HepG2 (cell line): ENCODE results near the gene MYLK. TPM values are rescaled to one million over a fixed set of nuclear protein-coding genes. Genes with fewer than 3 reads are reported as not detected.
A peak's percentile ranks its signal among the peaks of the same experiment; 100 is the strongest.

Source experiments
- AGO1 ChIP-seq: fragments of 200-400 bp; formaldehyde crosslinking; IDR thresholded peaks from 2 replicates; pipeline ENCODE4 v1.6.1; 2017; ENCODE audit warnings: mild to moderate bottlenecking, low read depth, low read length, moderate library complexity; ENCODE audit not compliant: poor library complexity, severe bottlenecking
- ARHGAP35 ChIP-seq: sonication (generic); formaldehyde crosslinking; IDR thresholded peaks from 2 replicates; pipeline ENCODE4 v1.9.0; 2022; ENCODE audit warnings: mild to moderate bottlenecking, inconsistent platforms, moderate library complexity, missing genetic modification reagents, borderline replicate concordance
- CEBPB ChIP-seq: IDR thresholded peaks from 2 replicates; pipeline ENCODE4 v1.6.1; 2011; ENCODE audit warnings: low read depth, low read length, improper control_type of control experiment, borderline replicate concordance
- DPF2 ChIP-seq: sonication (generic); formaldehyde crosslinking; IDR thresholded peaks from 2 replicates; pipeline ENCODE4 v1.4.0; 2020; ENCODE audit warnings: mild to moderate bottlenecking, low read depth, missing genetic modification reagents, borderline replicate concordance
- GFI1 ChIP-seq: sonication (generic); formaldehyde crosslinking; IDR thresholded peaks from 2 replicates; pipeline ENCODE4 v1.5.0; 2020; ENCODE audit warnings: missing genetic modification reagents, mild to moderate bottlenecking, borderline replicate concordance
- GTF2F1 ChIP-seq: fragments of 150-350 bp; IDR thresholded peaks from 2 replicates; pipeline ENCODE4 v1.6.1; 2014; ENCODE audit warnings: low read length
- HDAC1 ChIP-seq: sonication (generic); formaldehyde crosslinking; IDR thresholded peaks from 2 replicates; pipeline ENCODE4 v1.5.1; 2020; ENCODE audit warnings: mild to moderate bottlenecking, missing genetic modification reagents
- HNF4A ChIP-seq: sonication (generic); formaldehyde crosslinking; IDR thresholded peaks from 2 replicates; pipeline ENCODE4 v1.4.0; 2020; ENCODE audit warnings: missing genetic modification reagents
- MAFF ChIP-seq: IDR thresholded peaks from 2 replicates; pipeline ENCODE4 v1.6.1; 2011; ENCODE audit warnings: low read depth, low read length, improper control_type of control experiment
- PAF1 ChIP-seq: IDR thresholded peaks from 2 replicates; pipeline ENCODE4 v1.6.1; 2016; ENCODE audit warnings: missing genetic modification reagents, missing compliant biosample characterization
- SOX13 ChIP-seq, 3 experiments: fragments of 450-650 bp in 1 of 3; sonication (generic) in 1 of 3; formaldehyde crosslinking in 1 of 3; IDR thresholded peaks in 2 of 3; conservative IDR thresholded peaks in 1 of 3; 2 replicates each; pipeline versions ENCODE4 v1.5.0 to v1.6.1; 2016 to 2020; ENCODE audit warnings: antibody characterized with exemption in 1 of 3, mild to moderate bottlenecking in 1 of 3, missing compliant biosample characterization in 1 of 3, missing genetic modification reagents in 1 of 3, moderate library complexity in 1 of 3
- TAF1 ChIP-seq: sonication (generic); formaldehyde crosslinking; IDR thresholded peaks from 2 replicates; pipeline ENCODE4 v1.4.0; 2020; ENCODE audit warnings: missing genetic modification reagents
- TBX2 ChIP-seq: sonication (generic); formaldehyde crosslinking; IDR thresholded peaks from 2 replicates; pipeline ENCODE4 v1.5.0; 2020; ENCODE audit warnings: missing genetic modification reagents, mild to moderate bottlenecking, borderline replicate concordance
- TOPORS ChIP-seq: sonication (generic); formaldehyde crosslinking; IDR thresholded peaks from 2 replicates; pipeline ENCODE4 v1.8.0; 2023; ENCODE audit warnings: mild to moderate bottlenecking, missing genetic modification reagents
- ZFAT ChIP-seq: sonication (generic); formaldehyde crosslinking; conservative IDR thresholded peaks from 2 replicates; pipeline ENCODE4 v1.8.1; 2023; ENCODE audit warnings: missing genetic modification reagents, inconsistent platforms
- ZNF143 ChIP-seq: sonication (generic); formaldehyde crosslinking; IDR thresholded peaks from 2 replicates; pipeline ENCODE4 v1.4.0; 2020; ENCODE audit warnings: missing genetic modification reagents
- ZNF20 ChIP-seq: sonication (generic); formaldehyde crosslinking; IDR thresholded peaks from 2 replicates; pipeline ENCODE4 v1.4.0; 2020; ENCODE audit warnings: mild to moderate bottlenecking, moderate library complexity, missing genetic modification reagents
- ZNF207 ChIP-seq: fragments of 450-650 bp; IDR thresholded peaks from 2 replicates; pipeline ENCODE4 v1.6.1; 2016; ENCODE audit warnings: antibody characterized with exemption, borderline replicate concordance
- ZNF274 ChIP-seq: sonication (generic); formaldehyde crosslinking; IDR thresholded peaks from 2 replicates; pipeline ENCODE4 v1.5.1; 2020; ENCODE audit warnings: mild to moderate bottlenecking, missing genetic modification reagents
- ZNF33A ChIP-seq: sonication (generic); formaldehyde crosslinking; IDR thresholded peaks from 2 replicates; pipeline ENCODE4 v1.5.1; 2020; ENCODE audit warnings: missing genetic modification reagents, mild to moderate bottlenecking, moderate library complexity, borderline replicate concordance
- ZNF468 ChIP-seq: sonication (generic); formaldehyde crosslinking; IDR thresholded peaks from 2 replicates; pipeline ENCODE4 v1.8.0; 2022; ENCODE audit warnings: mild to moderate bottlenecking, moderate library complexity, missing genetic modification reagents
- ZNF605 ChIP-seq: sonication (generic); formaldehyde crosslinking; IDR thresholded peaks from 2 replicates; pipeline ENCODE4 v1.8.0; 2022; ENCODE audit warnings: mild to moderate bottlenecking, missing genetic modification reagents
- polyA plus RNA-seq, 8 experiments: library from polyadenylated mRNA; depleted of rRNA in 3 of 8; stranded (reverse) in 7 of 8; unstranded in 1 of 8; fragments of >200 nt; fragmentation: Illumina TruSeq in 4 of 8; extraction: Trizol in 4 of 8; gene quantifications; 2 replicates each; pipeline versions ENCODE4 v1.2.1 to v1.2.3, GENCODE V29; 2011 to 2016; ENCODE audit warnings: low read depth in 4 of 8, missing spikeins in 1 of 8, mixed read lengths in 1 of 8; ENCODE audit not compliant: insufficient read depth in 1 of 8
- total RNA-seq, 5 experiments: library from RNA; depleted of rRNA; stranded (reverse); fragments of >200 nt; fragmentation: Illumina TruSeq; extraction: Trizol; gene quantifications; 2 replicates each; pipeline ENCODE4 v1.2.3, GENCODE V29; 2016; ENCODE audit warnings: low read depth in 1 of 5
- TF ChIP-seq, protein P1 (sequence below), 2 experiments: sonication (generic) in 1 of 2; formaldehyde crosslinking in 1 of 2; IDR thresholded peaks; 2 replicates each; pipeline versions ENCODE4 v1.4.0 to v1.6.1; 2018 to 2020; ENCODE audit warnings: missing genetic modification reagents in 2 of 2, borderline replicate concordance in 1 of 2, low read depth in 1 of 2, mild to moderate bottlenecking in 1 of 2, missing biosample characterization in 1 of 2
- TF ChIP-seq, protein P2 (sequence below): sonication (generic); formaldehyde crosslinking; IDR thresholded peaks from 2 replicates; pipeline ENCODE4 v1.4.0; 2020; ENCODE audit warnings: mild to moderate bottlenecking, missing genetic modification reagents
- TF ChIP-seq, protein P3 (sequence below): sonication (generic); formaldehyde crosslinking; IDR thresholded peaks from 2 replicates; pipeline ENCODE4 v1.4.0; 2020; ENCODE audit warnings: missing genetic modification reagents

Gene MYLK
- total and polyA plus RNA-seq, 2 of the 13 experiments (the other 11 are each of a cell fraction or from before 2014, with no cell fraction given) = 10.6 to 34.9 TPM

DNA sequence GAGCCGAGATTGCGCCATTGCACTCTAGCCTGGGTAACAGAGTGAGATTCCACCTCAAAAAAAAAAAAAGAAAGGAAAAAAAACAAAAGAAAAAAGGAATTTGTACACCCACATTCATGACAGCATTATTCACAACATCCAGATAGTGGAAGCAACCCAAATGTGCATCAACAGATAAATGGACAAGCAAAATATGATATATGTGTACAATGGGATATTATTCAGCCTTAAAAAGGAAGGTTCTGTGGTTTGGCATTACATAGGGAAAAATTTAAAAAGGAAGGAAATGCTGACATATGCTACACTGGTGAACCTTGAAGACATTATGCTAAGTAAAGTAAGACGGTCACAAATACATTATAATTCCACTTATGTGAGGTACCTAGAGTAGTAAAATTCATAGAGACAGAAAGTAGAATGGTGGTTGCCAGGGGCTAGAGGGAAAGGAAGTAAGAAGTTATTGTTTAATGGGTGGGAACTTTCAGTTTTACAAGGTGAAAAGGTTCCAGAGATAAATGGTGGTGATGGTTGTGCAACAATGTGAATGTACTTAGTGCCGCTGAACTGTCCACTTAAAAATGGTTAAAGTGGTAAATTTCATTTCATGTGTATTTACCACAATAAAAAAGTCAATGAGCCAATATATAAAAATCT, 118.5 kb downstream of the MYLK start (continued):
- TF ChIP-seq, protein P1, sequence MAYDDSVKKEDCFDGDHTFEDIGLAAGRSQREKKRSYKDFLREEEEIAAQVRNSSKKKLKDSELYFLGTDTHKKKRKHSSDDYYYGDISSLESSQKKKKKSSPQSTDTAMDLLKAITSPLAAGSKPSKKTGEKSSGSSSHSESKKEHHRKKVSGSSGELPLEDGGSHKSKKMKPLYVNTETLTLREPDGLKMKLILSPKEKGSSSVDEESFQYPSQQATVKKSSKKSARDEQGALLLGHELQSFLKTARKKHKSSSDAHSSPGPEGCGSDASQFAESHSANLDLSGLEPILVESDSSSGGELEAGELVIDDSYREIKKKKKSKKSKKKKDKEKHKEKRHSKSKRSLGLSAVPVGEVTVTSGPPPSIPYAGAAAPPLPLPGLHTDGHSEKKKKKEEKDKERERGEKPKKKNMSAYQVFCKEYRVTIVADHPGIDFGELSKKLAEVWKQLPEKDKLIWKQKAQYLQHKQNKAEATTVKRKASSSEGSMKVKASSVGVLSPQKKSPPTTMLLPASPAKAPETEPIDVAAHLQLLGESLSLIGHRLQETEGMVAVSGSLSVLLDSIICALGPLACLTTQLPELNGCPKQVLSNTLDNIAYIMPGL (CRISPR knock-in tag; IDR thresholded peaks at IDR 0.05; ENCODE audit: borderline replicate concordance in 1 of 2, low read depth in 1 of 2) = no peak
- no peak for TF ChIP-seq ZNF20 (CRISPR knock-in tag)
- TF ChIP-seq ARHGAP35 (CRISPR knock-in tag) = no peak
- no peak for TF ChIP-seq ZNF468 (CRISPR knock-in tag)
- no peak for TF ChIP-seq ZNF605 (CRISPR knock-in tag)
- no peak for TF ChIP-seq ZNF143 (CRISPR knock-in tag)
- no peak for TF ChIP-seq TAF1 (CRISPR knock-in tag)
- TF ChIP-seq HNF4A (CRISPR knock-in tag) = peak; percentile 35
- TF ChIP-seq, protein P2, sequence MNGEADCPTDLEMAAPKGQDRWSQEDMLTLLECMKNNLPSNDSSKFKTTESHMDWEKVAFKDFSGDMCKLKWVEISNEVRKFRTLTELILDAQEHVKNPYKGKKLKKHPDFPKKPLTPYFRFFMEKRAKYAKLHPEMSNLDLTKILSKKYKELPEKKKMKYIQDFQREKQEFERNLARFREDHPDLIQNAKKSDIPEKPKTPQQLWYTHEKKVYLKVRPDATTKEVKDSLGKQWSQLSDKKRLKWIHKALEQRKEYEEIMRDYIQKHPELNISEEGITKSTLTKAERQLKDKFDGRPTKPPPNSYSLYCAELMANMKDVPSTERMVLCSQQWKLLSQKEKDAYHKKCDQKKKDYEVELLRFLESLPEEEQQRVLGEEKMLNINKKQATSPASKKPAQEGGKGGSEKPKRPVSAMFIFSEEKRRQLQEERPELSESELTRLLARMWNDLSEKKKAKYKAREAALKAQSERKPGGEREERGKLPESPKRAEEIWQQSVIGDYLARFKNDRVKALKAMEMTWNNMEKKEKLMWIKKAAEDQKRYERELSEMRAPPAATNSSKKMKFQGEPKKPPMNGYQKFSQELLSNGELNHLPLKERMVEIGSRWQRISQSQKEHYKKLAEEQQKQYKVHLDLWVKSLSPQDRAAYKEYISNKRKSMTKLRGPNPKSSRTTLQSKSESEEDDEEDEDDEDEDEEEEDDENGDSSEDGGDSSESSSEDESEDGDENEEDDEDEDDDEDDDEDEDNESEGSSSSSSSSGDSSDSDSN (CRISPR knock-in tag) = no peak
- TF ChIP-seq ZNF207 = no peak
- TF ChIP-seq TBX2 = no peak
- TF ChIP-seq, protein P3, sequence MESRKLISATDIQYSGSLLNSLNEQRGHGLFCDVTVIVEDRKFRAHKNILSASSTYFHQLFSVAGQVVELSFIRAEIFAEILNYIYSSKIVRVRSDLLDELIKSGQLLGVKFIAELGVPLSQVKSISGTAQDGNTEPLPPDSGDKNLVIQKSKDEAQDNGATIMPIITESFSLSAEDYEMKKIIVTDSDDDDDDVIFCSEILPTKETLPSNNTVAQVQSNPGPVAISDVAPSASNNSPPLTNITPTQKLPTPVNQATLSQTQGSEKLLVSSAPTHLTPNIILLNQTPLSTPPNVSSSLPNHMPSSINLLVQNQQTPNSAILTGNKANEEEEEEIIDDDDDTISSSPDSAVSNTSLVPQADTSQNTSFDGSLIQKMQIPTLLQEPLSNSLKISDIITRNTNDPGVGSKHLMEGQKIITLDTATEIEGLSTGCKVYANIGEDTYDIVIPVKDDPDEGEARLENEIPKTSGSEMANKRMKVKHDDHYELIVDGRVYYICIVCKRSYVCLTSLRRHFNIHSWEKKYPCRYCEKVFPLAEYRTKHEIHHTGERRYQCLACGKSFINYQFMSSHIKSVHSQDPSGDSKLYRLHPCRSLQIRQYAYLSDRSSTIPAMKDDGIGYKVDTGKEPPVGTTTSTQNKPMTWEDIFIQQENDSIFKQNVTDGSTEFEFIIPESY = no peak
- TF ChIP-seq PAF1 = no peak
- no peak for TF ChIP-seq ZNF33A
- TF ChIP-seq TOPORS = no peak
- TF ChIP-seq GTF2F1 = no peak
- TF ChIP-seq ZNF274 (CRISPR knock-in tag) = no peak
- no peak for TF ChIP-seq AGO1
- no peak for TF ChIP-seq SOX13 (IDR thresholded peaks at IDR 0.05)
- TF ChIP-seq SOX13 (CRISPR knock-in tag; conservative IDR thresholded peaks at IDR 0.05 in 1 of 2, IDR thresholded peaks at IDR 0.05 in 1 of 2) = peak in 1 of 2 experiments; percentile 55; a peak in 1 of 4 replicates
- TF ChIP-seq DPF2 (CRISPR knock-in tag) = no peak
- TF ChIP-seq ZFAT (CRISPR knock-in tag) = no peak
- no peak for TF ChIP-seq GFI1 (CRISPR knock-in tag)
- peak; percentile 88 for TF ChIP-seq CEBPB
- TF ChIP-seq HDAC1 (CRISPR knock-in tag) = no peak
- 0 out of 2 replicates have a peak, but pooled peaks have one; percentile 7 for TF ChIP-seq MAFF
